Measurements from ENCODE around the gene DNAJC1.

Gene DNAJC1, protein sequence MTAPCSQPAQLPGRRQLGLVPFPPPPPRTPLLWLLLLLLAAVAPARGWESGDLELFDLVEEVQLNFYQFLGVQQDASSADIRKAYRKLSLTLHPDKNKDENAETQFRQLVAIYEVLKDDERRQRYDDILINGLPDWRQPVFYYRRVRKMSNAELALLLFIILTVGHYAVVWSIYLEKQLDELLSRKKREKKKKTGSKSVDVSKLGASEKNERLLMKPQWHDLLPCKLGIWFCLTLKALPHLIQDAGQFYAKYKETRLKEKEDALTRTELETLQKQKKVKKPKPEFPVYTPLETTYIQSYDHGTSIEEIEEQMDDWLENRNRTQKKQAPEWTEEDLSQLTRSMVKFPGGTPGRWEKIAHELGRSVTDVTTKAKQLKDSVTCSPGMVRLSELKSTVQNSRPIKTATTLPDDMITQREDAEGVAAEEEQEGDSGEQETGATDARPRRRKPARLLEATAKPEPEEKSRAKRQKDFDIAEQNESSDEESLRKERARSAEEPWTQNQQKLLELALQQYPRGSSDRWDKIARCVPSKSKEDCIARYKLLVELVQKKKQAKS

DNA sequence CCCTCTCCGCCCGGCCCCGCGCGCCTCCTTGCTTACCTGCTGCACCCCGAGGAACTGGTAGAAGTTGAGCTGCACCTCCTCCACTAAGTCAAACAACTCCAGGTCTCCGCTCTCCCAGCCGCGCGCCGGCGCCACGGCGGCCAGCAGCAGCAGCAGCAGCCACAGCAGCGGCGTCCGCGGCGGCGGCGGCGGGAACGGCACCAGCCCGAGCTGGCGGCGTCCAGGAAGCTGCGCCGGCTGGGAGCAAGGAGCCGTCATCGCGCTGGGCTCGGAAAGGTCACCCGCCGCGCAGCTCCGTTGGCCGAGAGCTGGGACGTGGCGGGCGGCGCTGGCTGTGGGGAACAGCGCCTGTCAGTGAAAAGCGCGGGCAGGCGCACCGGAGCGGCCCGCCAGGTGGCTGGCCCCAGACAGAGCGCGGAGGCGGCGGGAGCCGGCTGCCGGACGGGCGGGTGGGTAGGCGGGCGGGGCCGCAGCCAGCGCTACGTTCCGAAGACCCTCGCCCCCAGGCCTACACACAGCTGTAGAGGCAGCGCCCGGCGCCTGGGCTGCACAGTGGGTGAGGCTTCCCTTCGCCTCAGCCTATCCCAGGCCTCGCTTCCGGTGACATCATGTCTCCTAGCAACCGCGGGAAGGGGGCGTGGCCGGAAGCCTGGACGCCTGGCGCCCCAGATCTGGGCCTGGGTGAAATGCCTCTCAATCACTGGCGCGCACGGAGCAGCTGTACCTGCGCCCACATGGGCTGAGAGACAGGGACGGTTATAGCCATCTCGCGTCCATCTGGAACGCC is at the start of gene DNAJC1:
Gene DNAJC1 (minus strand): TSS at position 554 of the 787 bp plus-strand sequence. CDS start 296 bp downstream, at position 258.
- TF ChIP-seq, protein P1, sequence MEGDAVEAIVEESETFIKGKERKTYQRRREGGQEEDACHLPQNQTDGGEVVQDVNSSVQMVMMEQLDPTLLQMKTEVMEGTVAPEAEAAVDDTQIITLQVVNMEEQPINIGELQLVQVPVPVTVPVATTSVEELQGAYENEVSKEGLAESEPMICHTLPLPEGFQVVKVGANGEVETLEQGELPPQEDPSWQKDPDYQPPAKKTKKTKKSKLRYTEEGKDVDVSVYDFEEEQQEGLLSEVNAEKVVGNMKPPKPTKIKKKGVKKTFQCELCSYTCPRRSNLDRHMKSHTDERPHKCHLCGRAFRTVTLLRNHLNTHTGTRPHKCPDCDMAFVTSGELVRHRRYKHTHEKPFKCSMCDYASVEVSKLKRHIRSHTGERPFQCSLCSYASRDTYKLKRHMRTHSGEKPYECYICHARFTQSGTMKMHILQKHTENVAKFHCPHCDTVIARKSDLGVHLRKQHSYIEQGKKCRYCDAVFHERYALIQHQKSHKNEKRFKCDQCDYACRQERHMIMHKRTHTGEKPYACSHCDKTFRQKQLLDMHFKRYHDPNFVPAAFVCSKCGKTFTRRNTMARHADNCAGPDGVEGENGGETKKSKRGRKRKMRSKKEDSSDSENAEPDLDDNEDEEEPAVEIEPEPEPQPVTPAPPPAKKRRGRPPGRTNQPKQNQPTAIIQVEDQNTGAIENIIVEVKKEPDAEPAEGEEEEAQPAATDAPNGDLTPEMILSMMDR (conservative IDR thresholded peaks at IDR 0.05; ENCODE audit: low read depth), result no peak
- POLR2A ChIA-PET (ENCODE audit: low non-redundant PET), result interaction anchor here (0.7 to 1.2 kb wide), 4 partner anchors 10 to 434 kb away, joined by 3 to 4 read pairs (median 3); no protein-coding TSS in a partner anchor
- H3K27ac ChIP-seq, result peak within 1 kb of the TSS; percentile 91
- CTCF ChIA-PET, result interaction anchor here (0.6 kb wide), 2 partner anchors 307 to 324 kb away, joined by 3 read pairs; no protein-coding TSS in a partner anchor
- peak; percentile 96 for DNase-seq (ENCODE audit: low spot score)

DNA sequence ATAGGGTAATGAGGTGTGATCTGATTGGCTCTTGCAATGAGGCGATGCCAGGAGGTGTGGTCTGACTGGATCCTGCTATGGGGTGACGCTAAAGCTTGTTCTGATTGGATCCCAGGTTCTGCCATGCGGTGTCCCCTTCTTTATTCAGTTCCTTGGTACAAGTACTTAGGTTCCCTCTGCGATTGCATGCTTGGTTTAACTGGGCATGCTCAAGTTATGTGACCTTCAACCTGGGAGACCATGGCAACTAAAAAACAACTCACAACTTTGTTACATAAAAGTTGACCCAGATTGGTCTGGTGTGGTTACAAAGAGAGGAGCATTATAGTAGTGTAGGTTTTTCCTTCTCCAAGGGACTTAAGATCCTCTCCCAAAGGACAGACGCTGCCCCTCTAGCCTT is 49.5 kb upstream of the DNAJC1 start:
- no peak overlapping the region for H3K27ac ChIP-seq
- DNase-seq (ENCODE audit: low spot score), result no peak
- ChIA-PET CTCF (no interaction called here), POLR2A (ENCODE audit: low non-redundant PET) (no interaction called here)
- TF ChIP-seq, protein P1 (conservative IDR thresholded peaks at IDR 0.05; ENCODE audit: low read depth), result no peak

DNA sequence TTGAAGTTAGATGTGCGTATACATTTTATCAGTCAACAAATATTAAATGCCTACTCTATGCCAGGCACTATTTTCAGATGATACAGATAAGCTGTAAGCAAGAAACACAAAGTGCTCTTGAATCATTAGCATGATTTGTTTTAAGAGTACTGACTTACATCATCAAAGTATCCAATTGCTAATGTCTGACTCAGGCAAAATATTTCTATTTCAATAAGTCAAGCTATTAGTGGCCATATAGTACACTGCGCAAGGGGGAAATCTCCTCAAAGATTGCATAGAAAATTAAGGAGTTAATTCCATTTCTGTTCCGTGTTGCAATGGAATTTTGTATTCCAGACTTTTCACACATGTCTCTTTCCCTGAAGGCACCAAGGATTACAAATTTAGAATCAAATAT is 46.1 kb upstream of the DNAJC1 start:
- TF ChIP-seq, protein P1 (conservative IDR thresholded peaks at IDR 0.05; ENCODE audit: low read depth), result no peak
- POLR2A ChIA-PET (ENCODE audit: low non-redundant PET), result no interaction called here

DNA sequence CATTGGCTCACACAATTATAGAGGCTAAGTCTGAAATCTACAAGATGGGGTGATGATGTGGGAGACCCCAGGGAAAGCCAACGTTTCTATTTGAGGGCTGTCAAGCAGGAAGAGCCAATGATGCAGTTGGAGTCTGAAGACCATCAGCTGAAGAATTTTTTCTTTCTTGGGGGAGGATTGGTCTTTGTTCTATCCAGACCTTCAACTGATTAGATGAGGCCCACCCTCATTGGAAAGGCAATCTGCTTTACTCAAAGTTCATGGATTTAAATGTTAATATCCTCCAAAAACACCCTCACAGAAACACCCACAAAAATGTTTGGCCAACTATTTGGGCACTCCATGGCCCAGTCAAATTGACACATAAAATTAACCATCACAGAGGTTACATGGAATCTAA is 44.3 kb upstream of the DNAJC1 start:
- TF ChIP-seq, protein P1 (conservative IDR thresholded peaks at IDR 0.05; ENCODE audit: low read depth), result no peak
- DNase-seq (ENCODE audit: low spot score), result no peak
- CTCF ChIA-PET, result no interaction called here
- POLR2A ChIA-PET (ENCODE audit: low non-redundant PET), result no interaction called here
- H3K27ac ChIP-seq, result no peak overlapping the region

More for the DNA sequence above, 46.1 kb upstream of the DNAJC1 start:
- no peak overlapping the region for H3K27ac ChIP-seq
- DNase-seq (ENCODE audit: low spot score), result no peak
- CTCF ChIA-PET, result interaction anchor here (0.5 kb wide), 1 partner anchor 8 kb away, joined by 3 read pairs; no protein-coding TSS in a partner anchor

DNA sequence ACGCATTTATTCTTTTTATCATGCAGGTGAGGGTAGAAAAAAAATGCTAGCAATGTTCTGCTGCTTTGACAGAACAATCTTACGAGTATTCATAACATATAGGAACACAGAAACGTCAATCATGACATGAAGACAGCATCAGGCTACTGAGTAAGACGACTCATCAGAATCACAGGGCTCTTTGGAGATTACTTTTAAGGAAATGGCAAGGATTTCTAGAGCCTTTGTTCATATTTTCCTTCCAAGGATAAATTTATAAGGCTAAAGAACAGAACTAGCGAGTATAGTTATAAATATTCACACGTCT is 39.8 kb upstream of the DNAJC1 start:
- TF ChIP-seq, protein P1 (conservative IDR thresholded peaks at IDR 0.05; ENCODE audit: low read depth), result no peak
- no peak for DNase-seq (ENCODE audit: low spot score)
- ChIA-PET POLR2A (ENCODE audit: low non-redundant PET) (no interaction called here), CTCF (no interaction called here)
- H3K27ac ChIP-seq, result no peak overlapping the region

DNA sequence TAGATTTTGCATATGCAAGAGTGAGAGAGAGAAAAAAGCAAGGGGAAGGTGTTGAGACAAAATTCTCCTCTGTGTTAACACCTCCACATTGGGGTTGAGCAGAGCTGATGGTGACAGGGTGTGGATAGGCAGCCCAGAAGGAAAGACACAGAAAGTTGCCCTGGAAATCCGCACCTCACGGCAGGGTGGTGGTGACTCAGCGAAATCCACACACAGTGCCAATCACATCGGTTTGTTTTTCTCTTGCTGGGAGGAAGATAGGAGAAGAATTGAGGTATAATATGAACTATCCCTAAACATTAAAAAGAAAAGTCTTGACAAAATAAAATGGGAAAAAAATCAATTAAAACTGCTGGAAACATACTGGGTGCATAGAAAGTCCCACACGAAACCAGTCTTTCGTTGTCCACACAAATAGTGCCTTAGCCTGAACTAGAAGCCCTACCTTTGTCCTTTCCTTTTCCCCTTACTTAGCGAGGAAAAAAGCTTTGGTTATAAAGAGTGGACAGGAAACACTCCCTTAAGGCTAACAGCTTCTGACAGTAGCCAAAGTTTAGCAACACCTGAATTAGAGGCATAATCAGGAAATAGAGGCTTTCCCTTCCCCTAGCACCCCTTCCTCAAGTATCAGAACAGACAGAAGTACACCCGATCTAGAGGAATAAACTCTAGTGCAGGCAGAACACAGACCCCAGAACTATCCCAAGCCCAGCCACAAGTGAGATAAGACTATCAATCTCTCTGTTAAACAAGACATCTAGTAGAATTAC is 39.2 kb upstream of the DNAJC1 start:
- POLR2A ChIA-PET (ENCODE audit: low non-redundant PET), result no interaction called here
- no peak for DNase-seq (ENCODE audit: low spot score)
- H3K27ac ChIP-seq, result no peak overlapping the region
- TF ChIP-seq, protein P1 (conservative IDR thresholded peaks at IDR 0.05; ENCODE audit: low read depth), result no peak
- CTCF ChIA-PET, result no interaction called here
